Subcutaneous adipose tissue (tissue), 4 donors: ENCODE data around the gene NFIX. TPM values are rescaled to one million over a fixed set of nuclear protein-coding genes. Genes with fewer than 3 reads are reported as not detected.

Experiments
- CTCF ChIP-seq: fragments of 450-650 bp; IDR thresholded peaks from one replicate; pipeline ENCODE4 v1.5.1; 2016; ENCODE audit warnings: low read depth, mild to moderate bottlenecking, control low read depth, antibody characterized with exemption, moderate library complexity
- total RNA-seq, 4 donors: library from RNA; depleted of rRNA; stranded (reverse); fragments of >200 nt; gene quantifications; one replicate each; pipeline ENCODE4 v1.1.0, GENCODE V29; 2016

NFIX gene
- total RNA-seq, 4 donors from 2014 or later, result 32.8 to 102 (median 47.0) TPM

GRCh38 chr19:12956446-12957388, 38.6 kb upstream of the NFIX start, which contains the start of gene GADD45GIP1:
TSS of gene GADD45GIP1 (minus strand) at chr19:12957223. CDS start at chr19:12957212, 11 bp downstream.
- TF ChIP-seq CTCF, result no peak

DNA sequence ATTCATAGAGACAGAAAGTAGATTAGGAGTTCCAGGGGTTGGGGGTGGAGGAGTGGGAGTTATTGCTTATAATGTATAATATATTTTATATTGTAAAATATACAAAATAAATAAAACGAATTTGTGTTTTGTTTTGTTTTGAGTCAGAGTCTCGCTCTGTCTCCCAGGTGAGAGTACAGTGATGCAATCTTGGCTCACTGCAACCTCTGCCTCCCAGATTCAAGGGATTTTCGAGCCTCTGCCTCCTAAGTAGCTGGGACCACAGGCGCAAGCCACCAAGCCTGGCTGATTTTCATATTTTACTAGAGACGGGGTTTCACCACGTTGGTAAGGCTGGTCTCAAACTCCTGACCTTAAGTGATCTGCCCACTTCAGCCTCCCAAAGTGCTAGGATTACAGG, 35.8 kb upstream of the NFIX start:
- no peak for TF ChIP-seq CTCF

GRCh38 chr19:12965017-12965811, 30.1 kb upstream of the NFIX start:
- TF ChIP-seq CTCF, result no peak

GRCh38 chr19:12965812-12966135, 29.5 kb upstream of the NFIX start:
- no peak for TF ChIP-seq CTCF

- TF ChIP-seq CTCF, result no peak
Measured at GRCh38 chr19:12967907-12968306, 27.4 kb upstream of the NFIX start.

GRCh38 chr19:12969292-12969988, 25.8 kb upstream of the NFIX start, which contains the start of gene DAND5:
TSS of gene DAND5 (plus strand) at chr19:12969576. CDS start at chr19:12969661, 85 bp downstream.
- no peak for TF ChIP-seq CTCF
